K562 (cell line): ENCODE measurements around the gene CFDP1. TPM values are rescaled to one million over a fixed set of nuclear protein-coding genes. Genes with fewer than 3 reads are reported as not detected.

Source experiments
- CCAR2 ChIP-seq: fragments of 200-400 bp; formaldehyde crosslinking; IDR thresholded peaks from 2 replicates; pipeline ENCODE4 v1.6.1; 2017; ENCODE audit warnings: mild to moderate bottlenecking, low read depth, low read length
- E4F1 ChIP-seq: fragments of 250-450 bp; sonication (Bioruptor Pico); IDR thresholded peaks from 2 replicates; pipeline ENCODE4 v1.5.0; 2021; ENCODE audit warnings: mild to moderate bottlenecking, borderline replicate concordance
- HCFC1 ChIP-seq: IDR thresholded peaks from 2 replicates; pipeline ENCODE4 v1.6.1; 2012; ENCODE audit warnings: low read depth, low read length, improper control_type of control experiment
- LCOR ChIP-seq: sonication (generic); formaldehyde crosslinking; IDR thresholded peaks from 2 replicates; pipeline ENCODE4 v1.8.0; 2022; ENCODE audit warnings: mild to moderate bottlenecking, missing genetic modification reagents
- MYC ChIP-seq, 2 experiments: fragments of 250-450 bp in 1 of 2; sonication (Bioruptor Pico) in 1 of 2; IDR thresholded peaks; 2 replicates each; pipeline versions ENCODE4 v1.5.1 to v1.6.1; 2012 to 2021; ENCODE audit warnings: low read depth in 2 of 2, borderline replicate concordance in 1 of 2, improper control_type of control experiment in 1 of 2, low read length in 1 of 2, mild to moderate bottlenecking in 1 of 2, moderate library complexity in 1 of 2
- THRB ChIP-seq: fragments of 450-650 bp; formaldehyde crosslinking; conservative IDR thresholded peaks from 2 replicates; pipeline ENCODE4 v1.4.0; 2022; ENCODE audit warnings: mild to moderate bottlenecking, missing genetic modification characterization
- ZNF639 ChIP-seq, 2 experiments: fragments of 200-800 bp in 1 of 2; sonication (Bioruptor generic) in 1 of 2; sonication (generic) in 1 of 2; formaldehyde crosslinking in 1 of 2; IDR thresholded peaks in 1 of 2; conservative IDR thresholded peaks in 1 of 2; 2 replicates each; pipeline versions ENCODE4 v1.5.0 to v1.6.1; 2016 to 2020; ENCODE audit warnings: missing compliant biosample characterization in 1 of 2, missing genetic modification characterization in 1 of 2, missing genetic modification reagents in 1 of 2
- ZNF764 ChIP-seq: fragments of 250-450 bp; sonication (Bioruptor Pico); IDR thresholded peaks from 2 replicates; pipeline ENCODE4 v1.4.0; 2020; ENCODE audit warnings: low read depth, mild to moderate bottlenecking, moderate library complexity
- polyA plus RNA-seq, 8 experiments: library from polyadenylated mRNA; depleted of rRNA in 4 of 8; stranded (reverse) in 5 of 8; unstranded in 3 of 8; fragments of >200 nt; fragmentation: Nextera tagmentation in 2 of 8; fragmentation: Illumina TruSeq in 1 of 8; extraction: Ambion mirVana in 2 of 8; extraction: Trizol in 1 of 8; gene quantifications; 2 replicates each; pipeline versions ENCODE4 v1.2.1 to v1.2.3, GENCODE V29; 2011 to 2014; ENCODE audit warnings: inconsistent platforms in 1 of 8, missing spikeins in 1 of 8
- total RNA-seq, 7 experiments: library from RNA; depleted of rRNA in 6 of 7; stranded (reverse); fragments of >200 nt in 6 of 7; fragmentation: Illumina TruSeq in 2 of 7; extraction: Trizol in 2 of 7; gene quantifications; 2 replicates each; pipeline versions ENCODE4 v1.2.1 to v1.2.3, GENCODE V29; 2011 to 2021; ENCODE audit warnings: low replicate concordance in 1 of 7
- TF ChIP-seq, protein P1 (sequence below): fragments of 450-650 bp; IDR thresholded peaks from 2 replicates; pipeline ENCODE4 v1.6.1; 2016; ENCODE audit warnings: low read depth

Gene CFDP1
- total and polyA plus RNA-seq, 9 of the 15 experiments (the other 6 are each of a cell fraction or from before 2014, with no cell fraction given), result 31.5 to 78.4 (median 61.7) TPM

DNA sequence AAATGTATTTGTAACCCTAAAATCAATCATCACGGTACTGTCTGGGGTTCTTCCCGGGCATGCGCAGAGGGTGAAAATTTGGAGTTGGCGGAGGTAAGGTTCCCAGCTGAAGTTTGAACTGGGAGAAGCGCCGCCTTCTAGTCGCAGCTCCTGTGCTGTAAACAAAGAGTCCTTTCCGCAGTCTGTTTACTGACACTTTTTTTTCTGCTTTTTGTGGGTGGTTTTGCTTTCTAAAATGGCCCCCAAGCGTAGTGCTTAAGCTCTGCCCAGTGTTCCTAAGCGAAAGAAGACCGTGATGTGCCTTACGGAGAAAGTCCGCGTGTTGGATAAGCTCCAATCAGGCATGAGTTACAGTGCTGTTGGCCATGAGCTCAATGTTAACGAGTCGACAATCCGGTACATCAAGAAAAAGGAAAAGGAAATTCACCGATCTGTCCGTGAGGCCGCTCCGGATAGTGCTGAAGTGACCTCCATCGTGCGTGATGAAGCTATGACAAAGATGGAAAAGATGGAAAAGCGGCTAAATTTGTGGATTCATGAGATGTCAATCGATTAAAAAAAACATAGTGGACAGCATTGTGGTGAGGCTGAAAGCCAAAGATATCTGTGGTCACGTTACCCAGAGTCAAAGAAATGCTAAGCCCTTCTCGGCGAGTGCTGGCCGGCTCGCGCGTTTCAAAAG lies 570 bp upstream of the CFDP1 start (continued):
- TF ChIP-seq ZNF639 (CRISPR knock-in tag; conservative IDR thresholded peaks at IDR 0.05 in 1 of 2, IDR thresholded peaks at IDR 0.05 in 1 of 2) (peak in 1 of 2 experiments; percentile 71; a peak in 1 of 4 replicates), HCFC1 (no peak), LCOR (CRISPR knock-in tag) (0 out of 2 replicates have a peak, but pooled peaks have one; percentile 11), CCAR2 (no peak), THRB (CRISPR knock-in tag) (no peak), E4F1 (CRISPR knock-in tag) (no peak), MYC (IDR thresholded peaks at IDR 0.05; ENCODE audit: low read depth, low read length) (peak; percentile 65; the same call in 1 of the 2 replicates), MYC (CRISPR knock-in tag; IDR thresholded peaks at IDR 0.05; ENCODE audit: borderline replicate concordance, low read depth) (no peak), ZNF764 (no peak)
- TF ChIP-seq, protein P1, sequence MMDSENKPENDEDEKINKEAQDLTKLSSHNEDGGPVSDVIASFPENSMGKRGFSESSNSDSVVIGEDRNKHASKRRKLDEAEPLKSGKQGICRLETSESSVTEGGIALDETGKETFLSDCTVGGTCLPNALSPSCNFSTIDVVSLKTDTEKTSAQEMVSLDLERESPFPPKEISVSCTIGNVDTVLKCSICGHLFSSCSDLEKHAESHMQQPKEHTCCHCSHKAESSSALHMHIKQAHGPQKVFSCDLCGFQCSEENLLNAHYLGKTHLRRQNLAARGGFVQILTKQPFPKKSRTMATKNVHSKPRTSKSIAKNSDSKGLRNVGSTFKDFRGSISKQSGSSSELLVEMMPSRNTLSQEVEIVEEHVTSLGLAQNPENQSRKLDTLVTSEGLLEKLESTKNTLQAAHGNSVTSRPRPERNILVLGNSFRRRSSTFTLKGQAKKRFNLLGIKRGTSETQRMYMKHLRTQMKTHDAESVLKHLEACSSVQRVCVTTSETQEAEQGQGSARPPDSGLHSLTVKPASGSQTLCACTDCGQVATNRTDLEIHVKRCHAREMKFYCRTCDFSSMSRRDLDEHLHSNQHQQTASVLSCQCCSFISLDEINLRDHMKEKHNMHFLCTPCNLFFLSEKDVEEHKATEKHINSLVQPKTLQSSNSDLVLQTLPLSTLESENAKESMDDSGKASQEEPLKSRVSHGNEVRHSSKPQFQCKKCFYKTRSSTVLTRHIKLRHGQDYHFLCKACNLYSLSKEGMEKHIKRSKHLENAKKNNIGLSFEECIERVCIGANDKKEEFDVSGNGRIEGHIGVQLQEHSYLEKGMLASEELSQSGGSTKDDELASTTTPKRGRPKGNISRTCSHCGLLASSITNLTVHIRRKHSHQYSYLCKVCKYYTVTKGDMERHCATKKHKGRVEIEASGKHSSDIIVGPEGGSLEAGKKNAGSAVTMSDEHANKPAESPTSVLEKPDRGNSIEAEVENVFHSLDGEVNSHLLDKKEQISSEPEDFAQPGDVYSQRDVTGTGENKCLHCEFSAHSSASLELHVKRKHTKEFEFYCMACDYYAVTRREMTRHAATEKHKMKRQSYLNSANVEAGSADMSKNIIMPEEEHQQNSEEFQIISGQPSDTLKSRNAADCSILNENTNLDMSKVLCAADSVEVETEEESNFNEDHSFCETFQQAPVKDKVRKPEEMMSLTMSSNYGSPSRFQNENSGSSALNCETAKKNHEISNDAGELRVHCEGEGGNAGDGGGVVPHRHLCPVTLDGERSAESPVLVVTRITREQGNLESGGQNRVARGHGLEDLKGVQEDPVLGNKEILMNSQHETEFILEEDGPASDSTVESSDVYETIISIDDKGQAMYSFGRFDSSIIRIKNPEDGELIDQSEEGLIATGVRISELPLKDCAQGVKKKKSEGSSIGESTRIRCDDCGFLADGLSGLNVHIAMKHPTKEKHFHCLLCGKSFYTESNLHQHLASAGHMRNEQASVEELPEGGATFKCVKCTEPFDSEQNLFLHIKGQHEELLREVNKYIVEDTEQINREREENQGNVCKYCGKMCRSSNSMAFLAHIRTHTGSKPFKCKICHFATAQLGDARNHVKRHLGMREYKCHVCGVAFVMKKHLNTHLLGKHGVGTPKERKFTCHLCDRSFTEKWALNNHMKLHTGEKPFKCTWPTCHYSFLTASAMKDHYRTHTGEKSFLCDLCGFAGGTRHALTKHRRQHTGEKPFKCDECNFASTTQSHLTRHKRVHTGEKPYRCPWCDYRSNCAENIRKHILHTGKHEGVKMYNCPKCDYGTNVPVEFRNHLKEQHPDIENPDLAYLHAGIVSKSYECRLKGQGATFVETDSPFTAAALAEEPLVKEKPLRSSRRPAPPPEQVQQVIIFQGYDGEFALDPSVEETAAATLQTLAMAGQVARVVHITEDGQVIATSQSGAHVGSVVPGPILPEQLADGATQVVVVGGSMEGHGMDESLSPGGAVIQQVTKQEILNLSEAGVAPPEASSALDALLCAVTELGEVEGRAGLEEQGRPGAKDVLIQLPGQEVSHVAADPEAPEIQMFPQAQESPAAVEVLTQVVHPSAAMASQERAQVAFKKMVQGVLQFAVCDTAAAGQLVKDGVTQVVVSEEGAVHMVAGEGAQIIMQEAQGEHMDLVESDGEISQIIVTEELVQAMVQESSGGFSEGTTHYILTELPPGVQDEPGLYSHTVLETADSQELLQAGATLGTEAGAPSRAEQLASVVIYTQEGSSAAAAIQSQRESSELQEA, result no peak
